ENCODE data around the gene NTHL1.
"Not testable (repeated sequence)": the region's sequence is repeated elsewhere in the genome, so short reads cannot be mapped to it uniquely, and the experiment has no call there.

The NTHL1 gene

GRCh38 chr16:2027024-2028010 is 20.3 kb downstream of the NTHL1 start:
- DNase-seq: peak; percentile 46

- DNase-seq: no peak
Measured at GRCh38 chr16:2026461-2027023, 21.1 kb downstream of the NTHL1 start, which contains the start of gene NHERF2. NHERF2 (plus strand) TSS chr16:2026902; CDS start chr16:2027006, 104 bp downstream.

GRCh38 chr16:2025878-2026460 is 21.7 kb downstream of the NTHL1 start:
- DNase-seq: no peak

- DNase-seq: no peak
Measured at GRCh38 chr16:2025251-2025650, 22.4 kb downstream of the NTHL1 start.

- DNase-seq: no peak
Measured at GRCh38 chr16:2024032-2024420, 23.6 kb downstream of the NTHL1 start.

- peak; percentile 82 for DNase-seq
Measured at GRCh38 chr16:2023092-2024031, 24.3 kb downstream of the NTHL1 start.

- peak; percentile 66 for DNase-seq
Measured at GRCh38 chr16:2022723-2023091, 24.9 kb downstream of the NTHL1 start.

- DNase-seq: no peak
Measured at GRCh38 chr16:2019921-2020831, 27.5 kb downstream of the NTHL1 start.

GRCh38 chr16:2019518-2019920 is 28.1 kb downstream of the NTHL1 start, which contains the start of gene NPW:
NPW (plus strand) TSS chr16:2019785.
- no peak for DNase-seq

- no peak for DNase-seq
Measured at GRCh38 chr16:2016407-2016922, 31.2 kb downstream of the NTHL1 start.

- no peak for DNase-seq
Measured at GRCh38 chr16:2015947-2016208, 31.8 kb downstream of the NTHL1 start.

- DNase-seq: no peak
Measured at GRCh38 chr16:2015117-2015946, 32.3 kb downstream of the NTHL1 start.

- no peak for DNase-seq
Measured at GRCh38 chr16:2013527-2013926, 34.1 kb downstream of the NTHL1 start.

GRCh38 chr16:2011726-2012125 is 35.9 kb downstream of the NTHL1 start:
- not testable (repeated sequence) for DNase-seq

GRCh38 chr16:2009791-2010510 is 37.7 kb downstream of the NTHL1 start, which contains the start of gene ZNF598:
ZNF598 (minus strand) TSS chr16:2009821.
- DNase-seq: peak; percentile 91

- DNase-seq: no peak
Measured at GRCh38 chr16:2009164-2009711, 38.4 kb downstream of the NTHL1 start.

- DNase-seq: peak; percentile 40
Measured at GRCh38 chr16:2008631-2009163, 38.9 kb downstream of the NTHL1 start.

- peak; percentile 40 for DNase-seq
Measured at GRCh38 chr16:2008009-2008526, 39.6 kb downstream of the NTHL1 start.
